Fibroblast of skin of right quadriceps (primary cell): Measurements from ENCODE around the gene SIN3A.
"Not testable (repeated sequence)": the region's sequence is repeated elsewhere in the genome, so short reads cannot be mapped to it uniquely, and the experiment has no call there.

Source experiments
- DNase-seq: peaks from one replicate; pipeline ENCODE4 v3.0.0-alpha.2; 2013

The SIN3A gene

DNA sequence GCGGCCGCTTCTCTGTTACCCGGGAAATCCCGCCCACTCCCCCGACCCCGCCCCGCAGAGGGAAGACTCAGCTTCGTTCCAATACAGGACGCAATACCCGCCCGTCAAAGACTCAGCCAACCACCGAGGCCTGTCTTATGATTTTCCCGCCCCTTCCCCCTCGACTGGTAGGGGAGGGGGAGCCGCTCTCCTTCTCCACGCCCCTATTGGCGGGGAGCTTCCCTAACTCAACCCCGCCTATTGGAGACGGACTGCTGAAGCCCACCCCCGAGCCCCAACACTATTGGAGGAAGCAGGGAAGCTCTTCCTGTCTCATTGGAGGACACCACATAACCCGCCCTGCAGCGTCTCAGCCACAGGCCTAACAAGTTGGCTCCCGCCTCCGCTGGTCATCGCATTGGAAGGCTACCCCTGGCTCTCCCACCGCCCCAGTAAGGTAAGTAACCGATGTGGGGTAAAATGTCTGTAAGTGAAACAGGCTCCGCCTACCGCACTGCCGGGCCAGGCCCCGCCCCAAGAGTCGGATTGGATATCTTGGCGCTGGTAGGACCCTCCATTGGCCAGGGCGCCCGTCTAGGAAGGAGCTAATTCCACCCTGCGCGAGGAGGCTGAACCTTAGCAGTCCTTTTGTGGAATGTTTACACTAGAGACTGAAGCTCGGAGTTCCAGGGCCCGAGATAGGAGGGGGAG is at the start of gene SIN3A:
Gene SIN3A (minus strand): TSS at position 17 of the 690 bp plus-strand sequence. CDS start 21,315 bp downstream, outside the sequence.
- peak; percentile 100 for DNase-seq

DNA sequence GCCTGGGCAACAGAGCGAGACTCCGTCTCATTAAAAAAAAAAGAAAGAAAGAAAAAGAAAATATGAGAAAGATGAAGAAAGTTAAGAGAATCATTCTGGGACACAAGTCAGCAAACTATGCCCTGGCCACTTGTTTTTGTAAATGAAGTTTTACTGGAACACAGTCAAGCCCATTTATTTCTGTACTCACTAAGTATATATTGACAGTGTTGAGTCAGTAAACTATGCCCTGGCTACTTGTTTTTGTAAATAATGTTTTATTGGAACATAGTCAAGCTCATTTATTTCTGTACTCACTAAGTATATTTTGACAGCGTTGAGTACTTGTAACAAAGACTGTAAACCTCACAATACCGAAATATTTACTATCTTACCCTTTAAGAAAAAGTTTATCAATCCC is 42.2 kb upstream of the SIN3A start:
- no peak for DNase-seq

DNA sequence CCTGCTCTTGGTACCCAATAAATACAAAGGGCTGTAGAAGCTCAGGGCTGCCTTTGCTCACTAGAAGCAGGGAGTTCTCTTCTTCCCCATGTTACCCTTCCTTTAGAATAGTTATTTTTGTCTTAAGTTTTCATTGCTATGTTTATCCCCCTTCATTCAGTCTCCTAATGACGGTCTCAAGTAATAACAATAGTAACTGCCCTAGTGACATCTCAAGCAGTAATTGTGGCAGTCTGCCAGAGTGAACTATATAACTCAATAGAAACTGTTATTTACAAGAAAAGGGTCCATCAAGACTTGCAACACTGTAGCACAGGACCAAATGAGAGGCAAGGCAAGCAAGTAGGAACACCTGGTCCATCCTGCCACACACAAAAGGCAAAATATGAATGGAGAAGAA is 32.5 kb upstream of the SIN3A start:
- no peak for DNase-seq

DNA sequence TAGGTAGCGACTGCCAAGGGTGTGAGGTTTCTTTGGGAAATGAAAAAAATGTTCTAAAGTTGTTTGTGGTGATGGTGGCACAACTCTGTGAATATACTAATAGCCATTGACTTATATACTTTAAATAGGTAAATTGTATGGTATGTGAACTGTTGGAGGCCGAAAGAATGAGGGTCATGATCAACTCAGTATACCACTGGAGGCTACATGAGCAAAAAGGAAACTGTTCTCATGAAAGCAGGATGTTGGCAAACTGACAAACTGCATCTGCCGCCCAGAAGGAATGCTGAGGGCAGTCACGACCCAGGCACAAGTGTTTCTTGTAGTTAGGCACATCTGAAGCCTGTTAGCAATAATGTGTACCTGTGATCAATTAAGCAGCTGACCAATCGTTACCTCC is 32.1 kb upstream of the SIN3A start:
- DNase-seq, result not testable (repeated sequence)

DNA sequence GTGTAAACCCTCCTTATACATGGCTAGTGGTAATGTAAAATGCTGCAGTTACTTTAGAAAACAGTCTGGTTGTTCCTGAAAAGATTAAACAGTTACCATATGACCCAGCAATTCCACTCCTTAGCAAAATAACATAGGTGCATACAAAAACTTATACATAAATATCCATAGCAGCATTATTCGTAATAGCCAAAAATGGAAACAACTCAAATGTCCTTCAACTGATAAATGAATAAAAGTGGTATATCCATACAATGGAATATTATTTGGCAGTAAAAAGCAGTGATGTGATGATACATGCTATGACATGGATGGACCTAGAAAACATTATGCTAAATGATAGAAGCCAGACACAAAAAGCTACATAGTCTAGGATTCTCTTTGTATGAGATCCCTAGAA is 31.6 kb upstream of the SIN3A start:
- no peak for DNase-seq

DNA sequence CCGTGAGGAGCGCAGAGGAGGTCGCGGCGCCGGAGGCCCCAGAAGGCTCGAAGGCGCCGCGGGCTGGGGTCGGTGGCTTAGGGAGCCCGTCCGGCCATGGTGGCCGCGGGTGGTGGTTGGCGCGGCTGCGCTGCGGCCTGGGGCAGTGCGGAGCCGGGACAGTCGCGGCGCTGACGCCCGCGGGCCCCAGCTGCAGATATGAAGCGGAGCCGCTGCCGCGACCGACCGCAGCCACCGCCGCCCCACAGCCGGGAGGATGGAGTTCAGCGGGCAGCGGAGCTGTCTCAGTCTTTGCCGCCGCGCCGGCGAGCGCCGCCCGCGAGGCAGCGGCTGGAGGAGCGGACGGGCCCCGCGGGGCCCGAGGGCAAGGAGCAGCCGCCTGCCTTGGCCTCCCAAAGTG is 29.0 kb upstream of the SIN3A start:
- DNase-seq, result not testable (repeated sequence)

DNA sequence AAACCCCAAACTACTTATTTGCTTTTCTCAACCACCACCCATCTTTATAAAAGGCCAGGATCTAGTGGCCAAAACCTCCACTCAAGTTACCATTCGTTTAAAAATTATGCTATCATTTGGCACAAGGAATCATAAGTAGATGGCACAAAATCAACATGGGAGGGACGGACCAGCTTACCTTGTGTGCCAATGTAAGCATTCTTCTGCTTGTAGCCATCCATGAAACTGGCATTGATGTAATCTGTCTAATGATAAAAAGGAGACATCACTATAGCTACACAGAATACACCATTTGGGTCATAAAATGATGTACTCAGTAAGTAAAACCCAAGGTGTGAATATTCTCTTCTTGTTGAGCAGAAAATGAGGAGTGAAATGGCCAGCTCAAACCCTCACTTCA is 28.2 kb upstream of the SIN3A start:
- DNase-seq, result no peak

DNA sequence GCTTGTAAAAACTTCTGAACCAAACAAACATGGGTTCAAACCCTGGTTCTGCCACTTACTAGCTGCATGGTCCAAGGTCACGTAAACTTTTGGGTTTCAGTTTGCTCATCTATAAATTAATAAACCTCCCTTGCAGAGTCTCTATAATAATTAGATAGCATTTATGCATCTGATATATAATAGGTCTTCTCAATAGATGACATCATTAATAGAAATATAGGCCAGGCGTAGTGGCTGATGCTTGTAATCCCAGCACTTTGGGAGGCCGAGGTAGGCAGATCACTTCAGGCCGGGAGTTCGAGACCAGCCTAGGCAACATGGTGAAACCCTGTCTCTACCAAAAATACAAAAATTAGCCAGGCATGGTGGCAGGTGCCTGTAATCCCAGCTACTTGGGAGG is 25.6 kb upstream of the SIN3A start:
- DNase-seq, result not testable (repeated sequence)

DNA sequence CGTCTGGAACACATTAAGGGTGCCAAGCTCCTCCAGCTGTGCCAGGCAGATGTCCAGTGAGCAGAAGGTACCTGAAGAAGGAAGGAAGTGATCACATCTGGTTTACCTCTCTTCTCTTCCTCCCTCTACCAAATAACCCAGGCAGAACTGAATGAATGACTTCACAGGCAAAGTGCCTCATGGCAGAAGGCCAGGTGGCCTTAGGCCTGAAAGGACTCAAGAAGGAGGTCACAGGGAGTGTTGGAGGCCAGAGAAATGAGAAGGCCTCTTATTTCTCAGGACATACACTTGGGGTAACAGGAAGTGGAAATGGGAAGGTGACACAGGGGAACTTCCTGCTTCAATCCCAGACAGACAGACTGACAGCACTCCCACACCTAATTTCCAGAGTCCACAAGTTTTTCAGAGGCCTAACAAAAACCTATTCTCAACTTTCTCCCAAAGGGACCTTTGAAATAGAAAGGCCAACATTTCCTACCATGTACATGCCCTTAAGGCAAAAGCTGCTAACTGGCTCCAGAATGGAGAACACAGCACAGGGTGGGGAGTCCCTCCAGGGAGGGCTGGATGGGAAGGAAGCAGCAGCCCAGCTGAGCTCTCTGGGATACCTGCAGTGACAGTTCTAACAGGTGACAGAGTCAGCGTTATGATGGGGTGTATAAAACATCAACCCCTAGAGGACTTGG is 17.6 kb upstream of the SIN3A start:
- no peak for DNase-seq

DNA sequence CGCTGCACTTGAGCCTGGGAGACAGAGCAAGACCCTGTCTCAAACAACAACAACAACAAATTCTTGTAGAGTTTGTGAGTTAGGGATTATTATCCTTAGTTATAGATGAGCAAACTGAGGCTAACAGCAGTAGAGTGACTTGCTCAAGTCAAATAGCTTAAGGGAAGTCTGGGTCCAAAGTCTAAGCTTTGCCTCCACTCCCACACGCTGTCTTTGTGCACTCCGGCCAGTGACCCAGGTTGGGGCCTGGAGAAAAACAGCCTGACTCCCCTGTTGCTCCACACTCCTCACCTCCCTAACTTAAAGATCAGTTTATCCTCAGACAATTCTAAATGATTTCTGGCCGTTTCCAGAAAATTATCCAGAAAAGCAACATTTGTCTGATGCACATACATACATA is 9.2 kb upstream of the SIN3A start:
- DNase-seq, result no peak

DNA sequence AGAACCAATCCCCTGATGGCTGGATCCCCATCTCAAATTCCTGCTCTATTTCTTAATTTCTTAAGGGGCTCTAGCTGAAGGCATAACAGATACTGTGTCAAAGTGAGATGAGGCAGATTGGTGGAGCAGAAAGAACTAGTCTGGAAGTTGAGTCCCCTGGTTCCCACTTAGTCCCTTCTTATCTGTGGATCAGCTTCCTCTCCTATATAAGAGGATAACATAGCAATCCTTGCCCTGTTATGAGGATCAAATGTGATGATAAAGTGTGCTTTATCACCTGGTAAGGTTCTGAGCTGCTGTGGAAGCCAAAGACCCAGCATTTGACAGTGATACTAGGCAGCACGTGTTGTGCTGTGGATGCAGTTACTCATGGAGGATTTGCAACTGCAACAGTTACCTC is 8.1 kb upstream of the SIN3A start:
- DNase-seq, result no peak

DNA sequence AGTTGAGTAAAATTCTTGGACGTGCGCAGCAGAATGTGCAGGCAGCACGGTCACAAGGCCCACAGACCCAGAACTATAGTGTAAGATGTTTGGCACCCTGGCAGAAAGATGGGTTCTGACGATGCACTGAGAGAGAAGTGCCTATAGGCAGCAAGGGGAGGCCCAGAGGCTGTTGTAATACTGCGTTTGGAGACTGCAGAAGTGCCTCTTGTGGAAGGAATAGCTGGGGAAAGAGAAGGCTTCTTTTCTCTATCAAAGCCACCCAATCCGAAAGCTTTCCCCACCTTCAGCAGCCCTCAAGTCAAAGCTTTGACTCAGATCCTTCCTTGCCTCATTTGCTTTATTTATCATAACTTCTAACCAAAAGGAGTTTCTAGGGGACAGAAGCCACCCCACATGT is 5.2 kb upstream of the SIN3A start:
- DNase-seq, result no peak

DNA sequence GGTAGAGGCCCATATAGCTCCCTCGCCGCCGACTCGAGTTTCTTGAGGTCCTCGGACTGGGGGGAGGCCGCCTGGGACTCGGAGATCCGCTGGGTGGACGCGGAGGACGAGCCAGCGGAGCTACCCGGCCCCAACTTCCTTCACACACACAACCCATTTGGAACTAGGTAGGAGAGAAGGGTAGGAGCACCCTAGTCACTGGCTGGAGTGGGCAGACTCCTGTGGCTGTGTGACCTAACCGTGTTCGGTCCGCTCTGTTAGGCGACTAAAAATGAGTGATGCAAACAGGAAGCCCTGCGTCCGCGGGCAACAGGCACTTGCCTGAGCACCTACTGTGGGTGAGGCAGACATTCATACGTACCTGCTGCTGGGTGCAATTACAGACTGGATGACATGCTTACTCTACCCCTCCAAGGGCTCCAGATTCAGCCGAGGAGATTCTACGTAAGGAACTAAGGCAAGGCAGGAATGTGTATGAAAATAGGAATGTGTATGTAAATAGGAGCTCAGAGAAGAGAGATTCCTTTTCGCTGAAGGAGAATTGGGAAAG is 4.6 kb upstream of the SIN3A start:
- DNase-seq, result peak; percentile 51

DNA sequence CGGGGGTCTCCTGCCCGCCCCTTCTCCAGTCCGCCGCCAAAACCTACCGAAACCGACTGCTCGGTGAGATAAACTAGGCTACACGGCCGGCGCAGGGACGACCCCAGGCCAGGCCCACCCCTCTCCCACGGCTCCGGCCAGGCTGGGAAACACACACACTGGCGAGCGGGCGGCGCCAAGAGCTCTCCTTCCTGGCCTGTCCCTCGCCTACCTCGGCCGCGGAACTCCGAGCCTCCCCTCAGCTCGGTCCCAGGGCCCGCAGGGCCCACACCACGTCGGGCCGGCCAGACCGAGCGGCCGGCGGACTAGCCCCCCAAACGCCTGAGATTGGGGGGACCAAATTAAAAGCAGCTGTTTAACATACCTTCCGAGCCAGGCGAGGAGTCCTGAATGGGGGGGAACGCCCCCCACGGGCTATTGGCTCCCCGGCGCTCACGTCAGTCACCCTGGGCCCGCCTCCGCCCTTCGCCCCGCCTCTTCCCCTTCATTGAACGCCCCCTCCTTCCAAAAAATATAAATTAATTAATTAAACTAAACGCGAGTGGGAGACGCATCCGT is 4.0 kb upstream of the SIN3A start:
- DNase-seq, result peak; percentile 77

DNA sequence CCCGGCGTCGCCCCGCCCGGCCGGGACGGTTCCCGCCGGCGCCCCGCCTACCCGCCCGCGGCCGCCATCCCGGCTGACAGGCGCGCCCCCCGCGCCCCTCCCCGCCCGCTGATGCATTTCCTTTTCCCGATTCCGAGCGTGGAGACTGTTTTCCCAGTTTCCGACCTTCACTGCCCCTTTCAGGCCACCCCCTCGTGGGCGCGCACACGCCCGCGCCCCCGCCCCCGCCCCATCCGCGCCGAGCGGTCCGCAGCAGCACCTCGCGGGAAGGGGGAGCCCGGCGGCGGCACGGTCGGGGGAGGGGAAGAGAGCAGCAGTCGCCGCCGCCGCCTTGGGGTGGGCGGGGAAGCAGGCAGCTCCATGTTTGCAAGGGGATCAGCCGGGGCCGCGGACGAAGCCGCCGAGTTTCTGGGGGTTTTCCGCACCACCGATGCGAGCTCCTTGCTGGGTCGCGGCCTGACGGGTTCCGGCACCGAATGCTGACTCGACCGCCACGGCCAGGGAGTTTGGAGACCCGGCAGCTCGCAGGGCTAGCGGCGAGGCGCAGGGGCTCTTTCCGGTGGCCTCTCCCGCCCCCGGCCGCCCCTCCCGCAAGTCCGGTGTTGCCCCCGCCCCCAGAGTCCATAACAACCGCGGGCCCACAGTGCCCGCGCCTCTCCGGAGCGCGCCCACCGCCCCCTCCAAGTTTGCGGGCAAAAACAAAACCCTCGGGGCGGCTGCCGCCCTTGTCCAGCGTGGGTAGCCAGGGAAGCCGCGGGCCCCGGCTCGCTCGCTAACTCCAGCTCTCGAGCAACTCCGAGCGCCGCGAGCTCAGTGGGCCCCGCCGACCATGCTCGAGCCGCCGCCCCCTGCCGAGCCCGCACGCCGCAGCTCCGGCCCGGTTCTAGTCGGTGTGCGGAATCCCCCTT is 3.2 kb upstream of the SIN3A start:
- DNase-seq, result no peak

DNA sequence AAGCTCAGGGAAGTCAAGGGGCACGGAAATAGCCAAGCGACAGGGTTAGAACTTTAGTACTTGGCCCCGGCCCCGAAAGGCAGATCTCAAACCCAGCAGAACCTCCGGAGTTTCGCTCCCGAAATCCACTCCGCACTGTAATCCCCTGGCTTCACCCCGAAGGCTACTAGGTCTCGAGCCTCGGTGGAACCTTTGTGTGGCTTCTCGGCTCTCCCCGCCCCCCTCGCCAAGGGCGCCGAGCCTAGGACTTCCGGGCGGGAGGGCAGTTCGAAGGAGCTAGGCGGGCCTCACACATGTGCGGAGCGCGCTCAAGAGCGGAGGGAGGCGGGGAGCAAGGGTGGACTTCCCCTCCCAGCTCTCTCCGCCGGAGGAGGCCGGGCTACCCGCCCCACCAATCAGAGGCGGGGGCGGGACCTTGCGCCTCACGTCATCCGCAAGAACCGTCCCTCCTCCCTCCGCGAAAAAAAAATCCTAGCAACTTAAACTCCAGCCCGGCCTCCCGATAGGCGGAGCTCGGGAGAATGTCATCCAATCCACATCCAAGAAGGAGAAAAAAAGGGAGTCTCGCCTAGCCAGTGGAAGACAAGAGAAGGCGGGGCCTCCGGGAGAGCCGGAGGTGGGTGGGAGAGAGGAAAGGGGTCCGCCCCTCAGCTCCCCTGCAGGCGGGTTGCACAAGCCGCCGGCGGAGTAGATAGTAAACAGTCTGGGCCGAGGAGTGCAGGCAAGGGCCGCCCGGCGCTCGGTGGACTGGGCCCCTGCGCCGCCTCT is 2.4 kb upstream of the SIN3A start:
- DNase-seq, result peak; percentile 100

DNA sequence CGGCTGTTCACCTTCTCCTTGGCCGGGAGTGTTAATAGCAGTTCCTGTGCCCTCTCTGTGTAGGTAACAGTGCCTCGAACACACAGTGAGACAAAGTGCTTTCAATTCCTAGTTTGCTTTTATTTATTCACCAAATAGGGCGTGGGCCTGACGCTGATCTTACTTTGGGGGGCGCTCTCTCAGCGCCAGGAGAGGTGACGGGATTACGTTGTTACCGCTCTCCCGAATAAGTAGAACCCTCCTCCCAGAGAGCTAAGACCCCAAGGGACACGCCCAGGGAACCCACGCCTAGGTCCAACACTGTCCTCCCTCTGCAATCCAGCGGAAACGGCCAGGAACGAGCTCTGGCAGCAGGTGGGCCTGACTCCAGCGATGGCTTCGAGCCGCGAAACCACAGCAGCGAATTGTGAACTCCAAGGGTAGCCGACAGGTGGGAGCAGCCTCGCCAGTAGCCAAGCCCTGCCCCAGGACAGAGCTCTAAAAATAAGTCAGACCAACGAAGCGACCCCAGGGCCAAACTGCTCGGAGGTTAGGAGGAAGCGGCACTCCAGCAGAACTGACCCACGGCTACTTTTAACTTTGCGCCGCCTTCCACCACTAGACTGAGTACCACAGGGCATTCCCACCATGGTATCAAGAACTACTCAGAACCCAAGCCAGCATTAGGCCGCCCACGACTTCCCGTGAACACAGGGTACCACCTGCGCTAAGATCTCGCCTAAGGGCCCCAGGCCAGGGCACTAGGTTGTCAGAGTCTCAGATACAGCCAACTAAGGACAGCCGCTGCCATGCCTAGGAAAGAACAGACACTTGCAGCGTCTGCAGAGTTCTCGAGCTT is 1.6 kb upstream of the SIN3A start:
- peak; percentile 38 for DNase-seq

DNA sequence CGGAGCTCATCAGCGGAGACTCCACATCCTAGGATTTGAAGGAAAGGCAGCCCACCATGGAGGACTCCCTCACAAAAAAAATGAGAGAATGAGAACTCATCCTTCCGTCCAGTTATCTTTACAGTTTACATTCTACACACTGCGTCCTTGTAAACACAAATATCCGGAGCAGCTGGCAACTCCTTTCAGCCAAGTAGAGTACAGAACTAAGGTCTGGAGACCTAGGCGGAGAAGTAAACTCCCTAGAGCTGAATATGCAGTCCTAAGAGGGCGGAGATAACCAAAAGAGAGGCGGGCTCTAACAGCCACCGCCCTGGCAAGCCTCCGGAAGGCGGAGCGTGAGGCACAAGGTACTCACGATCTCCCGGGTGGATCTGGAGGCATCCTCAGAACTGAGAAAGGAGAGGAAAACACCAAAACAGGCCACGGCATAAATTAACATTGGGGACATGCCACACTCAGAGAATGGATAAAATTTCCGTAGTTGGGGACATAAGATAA is 924 bp upstream of the SIN3A start:
- peak; percentile 77 for DNase-seq

DNA sequence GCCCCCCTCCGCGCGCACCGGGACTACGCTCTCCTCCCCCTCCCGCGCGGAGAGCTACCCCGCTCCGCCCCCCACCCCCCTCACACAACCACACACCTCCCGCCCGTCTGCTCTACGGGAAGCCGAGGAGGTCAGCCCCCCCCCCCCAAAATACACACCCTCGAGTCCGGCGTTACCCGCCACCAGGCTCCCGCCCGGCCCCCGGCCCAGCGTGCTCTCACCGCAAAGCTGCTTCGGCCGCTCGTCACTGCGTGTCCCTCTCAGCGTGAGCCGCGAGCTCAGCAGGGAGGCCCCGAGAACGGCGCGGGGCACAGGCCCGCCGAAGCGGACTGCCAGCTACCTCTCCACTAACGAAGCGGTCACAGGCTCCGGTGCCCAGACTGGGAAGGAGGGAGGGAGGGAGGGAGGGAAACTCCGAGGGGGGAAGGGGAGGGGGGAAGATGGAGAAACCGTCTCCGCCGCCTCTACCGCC is 252 bp downstream of the SIN3A start:
- no peak for DNase-seq

DNA sequence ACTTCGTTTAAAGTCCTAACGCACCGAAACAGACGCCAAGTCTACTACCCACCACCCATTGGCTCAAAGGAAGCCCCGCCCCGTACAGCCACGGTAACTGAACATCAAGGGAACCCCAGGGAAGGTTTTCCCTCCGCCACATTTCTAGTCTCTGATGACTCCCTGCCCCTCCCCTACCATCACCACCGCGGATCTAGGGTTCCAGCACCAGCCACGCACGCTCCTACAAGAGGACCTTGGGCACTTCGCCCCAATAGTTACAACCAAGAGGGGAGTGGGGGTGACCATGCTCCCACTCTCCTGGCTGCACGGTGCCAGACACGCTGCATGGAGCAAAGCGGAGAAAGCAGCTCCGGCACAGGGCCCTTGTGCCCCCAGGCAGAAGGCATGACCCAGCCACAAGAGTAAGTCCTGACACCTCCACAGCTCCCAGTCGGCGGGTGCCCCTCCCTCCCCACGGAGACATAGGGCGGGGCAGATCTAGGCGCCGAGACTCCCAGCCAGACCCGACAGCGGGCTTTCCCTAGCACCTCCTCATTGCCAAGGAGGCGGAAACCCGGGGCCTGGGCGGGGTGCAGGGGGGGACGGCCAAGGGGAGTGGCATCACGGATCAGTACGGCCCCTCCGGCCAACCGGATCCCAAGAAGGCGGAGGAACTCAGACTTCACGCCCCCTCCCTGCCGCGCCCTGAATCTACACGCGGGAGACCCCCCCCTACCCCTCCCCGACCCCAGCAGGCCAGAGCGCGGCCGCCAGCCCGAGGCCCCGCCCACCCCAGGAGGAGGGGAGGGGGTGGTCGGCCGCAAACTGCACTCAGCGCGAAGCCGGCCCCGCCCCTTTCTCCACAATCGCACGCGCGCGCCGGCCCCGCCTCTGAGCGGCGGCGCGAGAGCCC is 936 bp downstream of the SIN3A start:
- DNase-seq, result peak; percentile 98
